ELR (cell line): ENCODE data around the gene WWOX.
A peak's percentile ranks its signal among the peaks of the same experiment; 100 is the strongest.

Experiments
- DNase-seq: peaks from one replicate; pipeline ENCODE4 v3.0.0-alpha.2; 2015; ENCODE audit warnings: low read depth

WWOX gene

GRCh38 chr16:78768718-78769117 is 669.3 kb downstream of the WWOX start:
- DNase-seq, result no peak

- DNase-seq, result no peak
Measured at GRCh38 chr16:78770353-78771091, 671.1 kb downstream of the WWOX start.

GRCh38 chr16:78773291-78773702 is 673.8 kb downstream of the WWOX start:
- DNase-seq, result no peak

GRCh38 chr16:78773706-78774105 is 674.3 kb downstream of the WWOX start:
- no peak for DNase-seq

GRCh38 chr16:78775161-78775561 is 675.7 kb downstream of the WWOX start:
- no peak for DNase-seq

GRCh38 chr16:78778101-78779004 is 678.9 kb downstream of the WWOX start:
- no peak for DNase-seq

GRCh38 chr16:78780808-78781207 is 681.4 kb downstream of the WWOX start:
- no peak for DNase-seq

GRCh38 chr16:78782572-78782971 is 683.1 kb downstream of the WWOX start:
- no peak for DNase-seq

- no peak for DNase-seq
Measured at GRCh38 chr16:78783570-78784079, 684.2 kb downstream of the WWOX start.

GRCh38 chr16:78784771-78785170 is 685.3 kb downstream of the WWOX start:
- DNase-seq, result no peak

- DNase-seq, result no peak
Measured at GRCh38 chr16:78785218-78785617, 685.8 kb downstream of the WWOX start.

GRCh38 chr16:78786635-78787034 is 687.2 kb downstream of the WWOX start:
- no peak for DNase-seq

GRCh38 chr16:78788276-78788675 is 688.8 kb downstream of the WWOX start:
- no peak for DNase-seq

- DNase-seq, result no peak
Measured at GRCh38 chr16:78788696-78789095, 689.2 kb downstream of the WWOX start.

GRCh38 chr16:78789561-78789960 is 690.1 kb downstream of the WWOX start:
- DNase-seq, result no peak

- no peak for DNase-seq
Measured at GRCh38 chr16:78791011-78791410, 691.6 kb downstream of the WWOX start.

- no peak for DNase-seq
Measured at GRCh38 chr16:78791926-78792325, 692.5 kb downstream of the WWOX start.

GRCh38 chr16:78792952-78793351 is 693.5 kb downstream of the WWOX start:
- DNase-seq, result no peak

GRCh38 chr16:78794581-78795250 is 695.3 kb downstream of the WWOX start:
- DNase-seq, result no peak

- DNase-seq, result no peak
Measured at GRCh38 chr16:78795433-78795832, 696.0 kb downstream of the WWOX start.

- DNase-seq, result peak; percentile 2
Measured at GRCh38 chr16:78796221-78796866, 696.9 kb downstream of the WWOX start.

- DNase-seq, result no peak
Measured at GRCh38 chr16:78799429-78799828, 700.0 kb downstream of the WWOX start.
